Kidney (tissue), 14 donors: ENCODE results near the gene C2orf72. TPM values are rescaled to one million over a fixed set of nuclear protein-coding genes. Genes with fewer than 3 reads are reported as not detected.
"Not testable (repeated sequence)": the region's sequence is repeated elsewhere in the genome, so short reads cannot be mapped to it uniquely, and the experiment has no call there.

Source experiments
- DNase-seq, 5 donors: peaks; one replicate each; pipeline ENCODE4 v3.0.0-alpha.2; 2013 to 2020
- FAIRE-seq: peaks from 2 replicates; lab custom pipeline; 2012; peaks lifted over from hg19 to GRCh38; lab: Jason Lieb, UNC
- H3K27ac ChIP-seq, 2 donors: one replicate each; pipeline ENCODE4 v1.7.0; 2013; ENCODE audit warnings: low read depth in 2 of 2, low read length in 2 of 2, inconsistent platforms in 1 of 2
- H3K27me3 ChIP-seq: one replicate; pipeline ENCODE4 v1.7.1; 2013; ENCODE audit warnings: low read length, inconsistent platforms; ENCODE audit not compliant: control insufficient read depth, insufficient read depth
- H3K36me3 ChIP-seq, 3 donors: one replicate each; pipeline versions ENCODE4 v1.7.0 to v1.7.1; 2013; ENCODE audit warnings: low read length in 3 of 3, control low read depth in 1 of 3, inconsistent platforms in 1 of 3; ENCODE audit not compliant: insufficient read depth in 3 of 3, control insufficient read depth in 2 of 3
- H3K4me1 ChIP-seq, 3 donors: one replicate each; pipeline versions ENCODE4 v1.7.0 to v1.7.1; 2013; ENCODE audit warnings: low read length in 3 of 3, inconsistent platforms in 1 of 3, low read depth in 1 of 3; ENCODE audit not compliant: control insufficient read depth in 2 of 3, insufficient read depth in 2 of 3
- H3K4me3 ChIP-seq, 3 donors: one replicate each; pipeline versions ENCODE4 v1.7.0 to v1.8.1; 2013; ENCODE audit warnings: low read length in 3 of 3, control low read depth in 1 of 3, inconsistent platforms in 1 of 3
- H3K9ac ChIP-seq, 3 donors: one replicate each; pipeline versions ENCODE4 v1.7.0 to v1.7.1; 2013; ENCODE audit warnings: low read length in 3 of 3, control low read depth in 1 of 3, inconsistent platforms in 1 of 3
- H3K9me3 ChIP-seq, 3 donors: one replicate each; pipeline versions ENCODE4 v1.7.0 to v1.7.1; 2013; ENCODE audit warnings: low read length in 3 of 3, control low read depth in 1 of 3, inconsistent platforms in 1 of 3; ENCODE audit not compliant: control insufficient read depth in 2 of 3, insufficient read depth in 1 of 3
- intact Hi-C: fragments of 100-400 bp; cut with DNase I; formaldehyde crosslinking; loops from one replicate; pipeline ENCODE4 v1.11.1; 2022
- polyA plus RNA-seq: library from polyadenylated mRNA; stranded (reverse); fragments of 350-450 nt; fragmentation: Illumina TruSeq; extraction: RNeasy Lipid Tissue Mini Kit (QIAGEN cat#74804); gene quantifications from one replicate; pipeline ENCODE4 v1.2.3, GENCODE V29; 2014; ENCODE audit warnings: low read depth, low replicate concordance; ENCODE audit not compliant: insufficient read depth
- total RNA-seq: library from RNA; stranded (reverse); fragmentation: NEBNext Ultra II Directional; extraction: Animal tissue kit (Norgen Biotek cat#: 25700); gene quantifications from one replicate; pipeline ENCODE4 v1.2.1, GENCODE V29; 2021
- TF ChIP-seq, protein P1 (sequence below): IDR thresholded peaks from 3 replicates; pipeline ENCODE4 v1.5.1; 2012; ENCODE audit warnings: mild to moderate bottlenecking, moderate library complexity, borderline replicate concordance; ENCODE audit not compliant: insufficient read depth; ENCODE audit errors: extremely low read depth
- donor health status: control.
- donor health status: control.
- donor health status: control.
- donor health status: control.
- donor health status: control.
- donor health status: DM: yes; HTN: yes; CAD: no.
- donor health status: Normal renal cell carcinoma (clear cell type).

Gene C2orf72
- total and polyA plus RNA-seq, 2 donors from 2014 or later: 0.88 to 2.6 TPM

DNA sequence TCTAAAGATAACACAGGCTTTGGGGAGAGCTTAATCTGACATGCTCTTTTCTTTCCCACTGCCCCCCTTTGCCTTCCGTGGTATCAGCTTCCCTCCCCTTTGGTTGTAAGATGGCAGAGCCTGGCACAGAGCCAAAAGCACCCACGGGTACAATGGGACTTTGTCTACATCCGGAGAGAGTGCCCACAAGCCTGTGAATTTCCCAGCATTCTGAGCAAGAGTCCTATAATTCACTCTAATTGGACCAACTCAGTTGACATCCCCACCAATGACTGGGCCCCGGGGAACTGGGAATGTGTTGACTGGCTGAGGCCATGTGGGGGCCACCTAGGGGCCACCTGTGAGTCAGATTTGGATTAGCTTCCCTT is 20.1 kb upstream of the C2orf72 start:
- FAIRE-seq: no peak

DNA sequence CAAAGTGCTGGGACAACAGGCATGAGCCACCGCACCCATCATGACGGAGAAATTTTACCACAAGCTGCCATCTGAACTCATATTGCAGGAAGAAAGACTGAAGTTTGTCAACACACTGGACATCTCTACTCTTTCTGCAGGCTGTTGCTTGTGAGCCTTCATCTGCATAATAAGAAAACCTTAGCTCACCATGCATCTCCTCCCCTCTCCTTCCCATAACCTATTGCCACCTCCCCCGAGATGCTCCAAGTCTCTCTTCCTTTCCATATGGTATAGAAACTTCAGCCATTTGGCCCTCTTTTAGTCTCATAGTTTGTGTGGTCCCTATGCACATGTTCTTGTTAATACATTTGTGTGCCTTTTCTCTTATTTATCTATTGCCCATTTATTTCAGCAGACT is 19.1 kb upstream of the C2orf72 start:
- Histone ChIP-seq H3K27ac (no peak overlapping the region), H3K9ac (no peak overlapping the region), H3K4me3 (no peak overlapping the region), H3K27me3 (no peaks in the 10 kb centered on the region), H3K36me3 (no peaks in the 10 kb centered on the region), H3K4me1 (no peaks in the 10 kb centered on the region), H3K9me3 (no peaks in the 10 kb centered on the region)
- TF ChIP-seq, protein P1, sequence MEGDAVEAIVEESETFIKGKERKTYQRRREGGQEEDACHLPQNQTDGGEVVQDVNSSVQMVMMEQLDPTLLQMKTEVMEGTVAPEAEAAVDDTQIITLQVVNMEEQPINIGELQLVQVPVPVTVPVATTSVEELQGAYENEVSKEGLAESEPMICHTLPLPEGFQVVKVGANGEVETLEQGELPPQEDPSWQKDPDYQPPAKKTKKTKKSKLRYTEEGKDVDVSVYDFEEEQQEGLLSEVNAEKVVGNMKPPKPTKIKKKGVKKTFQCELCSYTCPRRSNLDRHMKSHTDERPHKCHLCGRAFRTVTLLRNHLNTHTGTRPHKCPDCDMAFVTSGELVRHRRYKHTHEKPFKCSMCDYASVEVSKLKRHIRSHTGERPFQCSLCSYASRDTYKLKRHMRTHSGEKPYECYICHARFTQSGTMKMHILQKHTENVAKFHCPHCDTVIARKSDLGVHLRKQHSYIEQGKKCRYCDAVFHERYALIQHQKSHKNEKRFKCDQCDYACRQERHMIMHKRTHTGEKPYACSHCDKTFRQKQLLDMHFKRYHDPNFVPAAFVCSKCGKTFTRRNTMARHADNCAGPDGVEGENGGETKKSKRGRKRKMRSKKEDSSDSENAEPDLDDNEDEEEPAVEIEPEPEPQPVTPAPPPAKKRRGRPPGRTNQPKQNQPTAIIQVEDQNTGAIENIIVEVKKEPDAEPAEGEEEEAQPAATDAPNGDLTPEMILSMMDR: no peak
- DNase-seq (no peak), FAIRE-seq (no peak)
- intact Hi-C loops: no loop called here

More for the DNA sequence above, 20.1 kb upstream of the C2orf72 start:
- intact Hi-C loops: no loop called here
- H3K27me3 ChIP-seq: no peaks in the 10 kb centered on the region
- TF ChIP-seq, protein P1: no peak
- H3K36me3 ChIP-seq: no peaks in the 10 kb centered on the region
- no peak overlapping the region for H3K9ac ChIP-seq
- no peak overlapping the region for H3K4me3 ChIP-seq
- H3K4me1 ChIP-seq: no peaks in the 10 kb centered on the region
- no peak for DNase-seq
- no peak overlapping the region for H3K27ac ChIP-seq
- no peaks in the 10 kb centered on the region for H3K9me3 ChIP-seq

DNA sequence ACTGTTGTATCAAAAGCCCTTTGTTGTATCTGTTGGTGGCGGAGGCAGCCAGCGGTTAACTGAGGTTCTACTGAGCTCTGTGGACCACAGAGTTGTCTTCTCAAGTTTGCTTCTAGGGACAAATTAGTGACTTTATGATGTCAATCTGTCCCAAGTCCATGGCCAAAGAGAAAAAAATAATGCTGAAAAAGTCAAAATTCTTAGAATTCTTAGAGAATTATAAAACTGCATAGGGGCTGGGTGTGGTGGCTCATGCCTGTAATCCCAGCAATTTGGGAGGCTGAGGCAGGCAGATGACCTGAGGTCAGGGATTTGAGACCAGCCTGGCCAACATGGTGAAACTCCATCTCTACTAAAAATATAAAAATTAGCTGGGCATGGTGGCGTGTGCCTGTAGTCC is 12.3 kb upstream of the C2orf72 start:
- H3K27ac ChIP-seq, H3K9ac ChIP-seq, H3K27me3 ChIP-seq, intact Hi-C loops, H3K9me3 ChIP-seq, DNase-seq, H3K4me3 ChIP-seq, FAIRE-seq, H3K36me3 ChIP-seq, H3K4me1 ChIP-seq: not testable (repeated sequence)

DNA sequence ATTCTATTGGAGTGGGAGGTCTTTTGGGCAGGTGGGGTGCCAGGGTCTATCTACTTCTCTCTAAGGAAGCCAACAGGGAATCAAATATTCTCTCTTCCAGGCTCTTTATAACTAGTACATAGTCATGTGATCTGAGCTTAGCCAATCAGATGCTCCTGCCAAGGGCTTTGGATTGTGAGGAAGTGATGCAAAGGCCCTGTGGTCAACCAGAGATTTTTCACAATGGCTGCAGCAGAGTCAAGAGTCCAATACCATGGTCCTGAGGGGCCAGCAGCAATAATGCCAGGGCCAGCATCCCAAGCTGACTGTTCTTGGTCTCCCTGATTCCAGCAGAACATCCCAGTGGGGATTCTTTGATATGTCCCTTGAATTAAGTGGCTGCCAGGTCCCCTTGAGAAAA is 8.4 kb upstream of the C2orf72 start:
- intact Hi-C loops: no loop called here
- Histone ChIP-seq H3K4me1 (no peaks in the 10 kb centered on the region), H3K4me3 (no peak overlapping the region), H3K27me3 (no peaks in the 10 kb centered on the region), H3K27ac (no peak overlapping the region), H3K9me3 (no peaks in the 10 kb centered on the region), H3K9ac (no peak overlapping the region), H3K36me3 (no peaks in the 10 kb centered on the region)
- no peak for DNase-seq
- TF ChIP-seq, protein P1: no peak
- FAIRE-seq: no peak
